HepG2 (cell line): ENCODE measurements around the gene ETS2. TPM values are rescaled to one million over a fixed set of nuclear protein-coding genes. Genes with fewer than 3 reads are reported as not detected.

Experiments used
- CEBPG ChIP-seq: IDR thresholded peaks from 2 replicates; pipeline ENCODE4 v1.6.1; 2016
- CTCF ChIP-seq: sonication (generic); formaldehyde crosslinking; IDR thresholded peaks from 2 replicates; pipeline ENCODE4 v1.5.0; 2020; ENCODE audit warnings: mild to moderate bottlenecking, missing genetic modification reagents, moderate library complexity
- ELF3 ChIP-seq: IDR thresholded peaks from 2 replicates; pipeline ENCODE4 v1.6.1; 2016; ENCODE audit warnings: missing genetic modification reagents, missing compliant biosample characterization
- FOSL2 ChIP-seq: sonication (generic); formaldehyde crosslinking; IDR thresholded peaks from 2 replicates; pipeline ENCODE4 v1.4.0; 2020; ENCODE audit warnings: missing genetic modification reagents
- HDAC2 ChIP-seq: sonication (generic); formaldehyde crosslinking; IDR thresholded peaks from 2 replicates; pipeline ENCODE4 v1.4.0; 2020; ENCODE audit warnings: missing genetic modification reagents
- NFKB2 ChIP-seq: sonication (generic); formaldehyde crosslinking; IDR thresholded peaks from 2 replicates; pipeline ENCODE4 v1.4.0; 2020; ENCODE audit warnings: missing genetic modification reagents, borderline replicate concordance
- NKX3-1 ChIP-seq: sonication (generic); formaldehyde crosslinking; IDR thresholded peaks from 2 replicates; pipeline ENCODE4 v1.5.0; 2020; ENCODE audit warnings: missing genetic modification reagents
- POGZ ChIP-seq: sonication (generic); formaldehyde crosslinking; IDR thresholded peaks from 2 replicates; pipeline ENCODE4 v1.4.0; 2020; ENCODE audit warnings: mild to moderate bottlenecking, missing genetic modification reagents
- SALL1 ChIP-seq: sonication (generic); formaldehyde crosslinking; IDR thresholded peaks from 2 replicates; pipeline ENCODE4 v1.8.0; 2022; ENCODE audit warnings: mild to moderate bottlenecking, missing genetic modification reagents
- SOX6 ChIP-seq, 2 experiments: fragments of 450-650 bp in 1 of 2; sonication (generic) in 1 of 2; formaldehyde crosslinking in 1 of 2; IDR thresholded peaks; 2 replicates each; pipeline versions ENCODE4 v1.4.0 to v1.6.1; 2017 to 2020; ENCODE audit warnings: antibody characterized with exemption in 1 of 2, mild to moderate bottlenecking in 1 of 2, missing genetic modification reagents in 1 of 2
- SP140L ChIP-seq: sonication (generic); formaldehyde crosslinking; IDR thresholded peaks from 2 replicates; pipeline ENCODE4 v1.4.0; 2020; ENCODE audit warnings: missing genetic modification reagents, borderline replicate concordance
- TBL1XR1 ChIP-seq: fragments of 150-350 bp; IDR thresholded peaks from 2 replicates; pipeline ENCODE4 v1.6.1; 2014; ENCODE audit warnings: borderline replicate concordance, low read length; ENCODE audit not compliant: partially characterized antibody
- TEAD3 ChIP-seq: optimal IDR thresholded peaks from 2 replicates; pipeline ENCODE3; 2016; ENCODE audit warnings: borderline replicate concordance
- ZFP1 ChIP-seq: IDR thresholded peaks from 2 replicates; pipeline ENCODE4 v1.6.1; 2016
- ZNF30 ChIP-seq: sonication (generic); formaldehyde crosslinking; IDR thresholded peaks from 2 replicates; pipeline ENCODE4 v1.5.0; 2020; ENCODE audit warnings: mild to moderate bottlenecking, missing genetic modification reagents
- ZNF335 ChIP-seq: sonication (generic); formaldehyde crosslinking; IDR thresholded peaks from 2 replicates; pipeline ENCODE4 v1.4.0; 2020; ENCODE audit warnings: missing genetic modification reagents
- ZNF432 ChIP-seq: sonication (generic); formaldehyde crosslinking; IDR thresholded peaks from 2 replicates; pipeline ENCODE4 v1.5.0; 2020; ENCODE audit warnings: missing genetic modification reagents, mild to moderate bottlenecking, borderline replicate concordance
- ZNF44 ChIP-seq: sonication (generic); formaldehyde crosslinking; IDR thresholded peaks from 2 replicates; pipeline ENCODE4 v1.5.1; 2020; ENCODE audit warnings: mild to moderate bottlenecking, missing genetic modification reagents
- ZNF607 ChIP-seq: sonication (generic); formaldehyde crosslinking; IDR thresholded peaks from 2 replicates; pipeline ENCODE4 v1.5.1; 2020; ENCODE audit warnings: missing genetic modification reagents, mild to moderate bottlenecking, borderline replicate concordance
- ZNF639 ChIP-seq: conservative IDR thresholded peaks from 2 replicates; pipeline ENCODE4 v1.6.1; 2018; ENCODE audit warnings: missing genetic modification reagents
- ZSCAN12 ChIP-seq: sonication (generic); formaldehyde crosslinking; IDR thresholded peaks from 2 replicates; pipeline ENCODE4 v1.9.0; 2021; ENCODE audit warnings: mild to moderate bottlenecking, missing genetic modification reagents
- polyA plus RNA-seq, 8 experiments: library from polyadenylated mRNA; depleted of rRNA in 3 of 8; stranded (reverse) in 7 of 8; unstranded in 1 of 8; fragments of >200 nt; fragmentation: Illumina TruSeq in 4 of 8; extraction: Trizol in 4 of 8; gene quantifications; 2 replicates each; pipeline versions ENCODE4 v1.2.1 to v1.2.3, GENCODE V29; 2011 to 2016; ENCODE audit warnings: low read depth in 4 of 8, missing spikeins in 1 of 8, mixed read lengths in 1 of 8; ENCODE audit not compliant: insufficient read depth in 1 of 8
- total RNA-seq, 5 experiments: library from RNA; depleted of rRNA; stranded (reverse); fragments of >200 nt; fragmentation: Illumina TruSeq; extraction: Trizol; gene quantifications; 2 replicates each; pipeline ENCODE4 v1.2.3, GENCODE V29; 2016; ENCODE audit warnings: low read depth in 1 of 5
- TF ChIP-seq, protein P1 (sequence below): sonication (generic); formaldehyde crosslinking; IDR thresholded peaks from 2 replicates; pipeline ENCODE4 v1.4.0; 2020; ENCODE audit warnings: missing genetic modification reagents, borderline replicate concordance
- TF ChIP-seq, protein P2 (sequence below): sonication (generic); formaldehyde crosslinking; IDR thresholded peaks from 2 replicates; pipeline ENCODE4 v1.4.0; 2020; ENCODE audit warnings: missing genetic modification reagents

The ETS2 gene
- total and polyA plus RNA-seq, 2 of the 13 experiments (the other 11 are each of a cell fraction or from before 2014, with no cell fraction given): 24.6 to 64.4 TPM

- TF ChIP-seq ZNF432 (CRISPR knock-in tag) (no peak), SP140L (no peak), TBL1XR1 (peak; percentile 31), ZNF44 (CRISPR knock-in tag) (no peak), NFKB2 (CRISPR knock-in tag) (no peak), TEAD3 (peak; percentile 22), ZNF607 (CRISPR knock-in tag) (no peak), ELF3 (CRISPR knock-in tag) (peak; percentile 53), SALL1 (CRISPR knock-in tag) (no peak), CTCF (CRISPR knock-in tag) (peak; percentile 65), FOSL2 (CRISPR knock-in tag) (peak; percentile 33), ZNF335 (CRISPR knock-in tag) (0 out of 2 replicates have a peak, but pooled peaks have one; percentile 21), ZNF30 (CRISPR knock-in tag) (no peak), NKX3-1 (CRISPR knock-in tag) (no peak), CEBPG (CRISPR knock-in tag) (0 out of 2 replicates have a peak, but pooled peaks have one; percentile 12), HDAC2 (CRISPR knock-in tag) (0 out of 2 replicates have a peak, but pooled peaks have one; percentile 23), SOX6 (IDR thresholded peaks at IDR 0.05) (no peak), SOX6 (CRISPR knock-in tag; IDR thresholded peaks at IDR 0.05) (peak; percentile 42), POGZ (peak; percentile 18; the same call in 1 of the 2 replicates), ZSCAN12 (CRISPR knock-in tag) (no peak), ZNF639 (no peak), ZFP1 (CRISPR knock-in tag) (no peak)
- TF ChIP-seq, protein P1, sequence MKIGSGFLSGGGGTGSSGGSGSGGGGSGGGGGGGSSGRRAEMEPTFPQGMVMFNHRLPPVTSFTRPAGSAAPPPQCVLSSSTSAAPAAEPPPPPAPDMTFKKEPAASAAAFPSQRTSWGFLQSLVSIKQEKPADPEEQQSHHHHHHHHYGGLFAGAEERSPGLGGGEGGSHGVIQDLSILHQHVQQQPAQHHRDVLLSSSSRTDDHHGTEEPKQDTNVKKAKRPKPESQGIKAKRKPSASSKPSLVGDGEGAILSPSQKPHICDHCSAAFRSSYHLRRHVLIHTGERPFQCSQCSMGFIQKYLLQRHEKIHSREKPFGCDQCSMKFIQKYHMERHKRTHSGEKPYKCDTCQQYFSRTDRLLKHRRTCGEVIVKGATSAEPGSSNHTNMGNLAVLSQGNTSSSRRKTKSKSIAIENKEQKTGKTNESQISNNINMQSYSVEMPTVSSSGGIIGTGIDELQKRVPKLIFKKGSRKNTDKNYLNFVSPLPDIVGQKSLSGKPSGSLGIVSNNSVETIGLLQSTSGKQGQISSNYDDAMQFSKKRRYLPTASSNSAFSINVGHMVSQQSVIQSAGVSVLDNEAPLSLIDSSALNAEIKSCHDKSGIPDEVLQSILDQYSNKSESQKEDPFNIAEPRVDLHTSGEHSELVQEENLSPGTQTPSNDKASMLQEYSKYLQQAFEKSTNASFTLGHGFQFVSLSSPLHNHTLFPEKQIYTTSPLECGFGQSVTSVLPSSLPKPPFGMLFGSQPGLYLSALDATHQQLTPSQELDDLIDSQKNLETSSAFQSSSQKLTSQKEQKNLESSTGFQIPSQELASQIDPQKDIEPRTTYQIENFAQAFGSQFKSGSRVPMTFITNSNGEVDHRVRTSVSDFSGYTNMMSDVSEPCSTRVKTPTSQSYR: peak; percentile 39; the same call in 1 of the 2 replicates
- TF ChIP-seq, protein P2, sequence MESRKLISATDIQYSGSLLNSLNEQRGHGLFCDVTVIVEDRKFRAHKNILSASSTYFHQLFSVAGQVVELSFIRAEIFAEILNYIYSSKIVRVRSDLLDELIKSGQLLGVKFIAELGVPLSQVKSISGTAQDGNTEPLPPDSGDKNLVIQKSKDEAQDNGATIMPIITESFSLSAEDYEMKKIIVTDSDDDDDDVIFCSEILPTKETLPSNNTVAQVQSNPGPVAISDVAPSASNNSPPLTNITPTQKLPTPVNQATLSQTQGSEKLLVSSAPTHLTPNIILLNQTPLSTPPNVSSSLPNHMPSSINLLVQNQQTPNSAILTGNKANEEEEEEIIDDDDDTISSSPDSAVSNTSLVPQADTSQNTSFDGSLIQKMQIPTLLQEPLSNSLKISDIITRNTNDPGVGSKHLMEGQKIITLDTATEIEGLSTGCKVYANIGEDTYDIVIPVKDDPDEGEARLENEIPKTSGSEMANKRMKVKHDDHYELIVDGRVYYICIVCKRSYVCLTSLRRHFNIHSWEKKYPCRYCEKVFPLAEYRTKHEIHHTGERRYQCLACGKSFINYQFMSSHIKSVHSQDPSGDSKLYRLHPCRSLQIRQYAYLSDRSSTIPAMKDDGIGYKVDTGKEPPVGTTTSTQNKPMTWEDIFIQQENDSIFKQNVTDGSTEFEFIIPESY (CRISPR knock-in tag): no peak
These were observed 10.8 kb upstream of the ETS2 start (continued) for GRCh38 chr21:38794978-38795377.
